Pancreas (tissue), 10 donors: Measurements from ENCODE around the gene ADAMTS15. TPM values are rescaled to one million over a fixed set of nuclear protein-coding genes. Genes with fewer than 3 reads are reported as not detected.

Experiments used
- ATAC-seq, 4 donors: fragments of 200-7000 bp; cut with Tn5 transposase; one replicate each; pipeline versions ENCODE4 v1.8.0 to v1.9.1; 2020; ENCODE audit warnings: mild to moderate bottlenecking in 4 of 4, moderate library complexity in 4 of 4
- DNase-seq, 6 donors: peaks; one replicate each; pipeline ENCODE4 v3.0.0-alpha.2; 2020
- FAIRE-seq: peaks from 2 replicates; lab custom pipeline; 2012; peaks lifted over from hg19 to GRCh38; lab: Jason Lieb, UNC
- H3K27ac ChIP-seq, 4 donors: fragments of 200-600 bp; sonication (generic); 1 replicate in 3 of 4; 2 replicates in 1 of 4; pipeline versions ENCODE4 v1.5.0 to v1.8.0; 2020
- H3K27me3 ChIP-seq, 4 donors: fragments of 200-600 bp; one replicate each; pipeline ENCODE4 v1.8.0; 2021
- H3K36me3 ChIP-seq, 3 donors: fragments of 200-600 bp; sonication (generic) in 1 of 3; one replicate each; pipeline versions ENCODE4 v1.5.0 to v1.8.0; 2020 to 2021
- H3K4me1 ChIP-seq, 3 donors: fragments of 200-600 bp; one replicate each; pipeline ENCODE4 v1.8.0; 2021
- H3K4me3 ChIP-seq, 4 donors: fragments of 200-600 bp; sonication (generic) in 2 of 4; one replicate each; pipeline versions ENCODE4 v1.5.0 to v1.8.0; 2020 to 2021
- H3K9me3 ChIP-seq, 4 donors: fragments of 200-600 bp; one replicate each; pipeline ENCODE4 v1.8.0; 2021
- WGBS, 2 donors: extraction: QIAGEN DNeasy Blood & Tissue Kit; methylation state at CpG; one replicate each; pipeline ENCODE4 v1.1.7; 2013; 5-methylcytosine and 5-hydroxymethylcytosine counted together
- intact Hi-C, 3 donors: fragments of 100-400 bp; cut with DNase I; formaldehyde crosslinking; loops; one replicate each; pipeline versions ENCODE4 v1.11.1 to v1.14.2; 2022
- polyA plus RNA-seq, 2 donors: library from polyadenylated mRNA; stranded (reverse); fragments of 200-250 nt; gene quantifications; one replicate each; pipeline ENCODE4 v1.2.3, GENCODE V29; 2013
- total RNA-seq, 6 donors: library from RNA; stranded (reverse); fragmentation: NEBNext Ultra II Directional in 4 of 6; extraction: Animal tissue kit (Norgen Biotek cat#: 25700) in 4 of 6; gene quantifications; one replicate each; pipeline versions ENCODE4 v1.2.1 to v1.2.4, GENCODE V29; 2021 to 2023
- TF ChIP-seq, protein P1 (sequence below), 4 donors: fragments of 200-600 bp; sonication (generic) in 3 of 4; IDR thresholded peaks; one replicate each; pipeline versions ENCODE4 v1.5.0 to v1.8.0; 2021; ENCODE audit warnings: antibody characterized with exemption in 4 of 4
- donor health status: healthy with polysubstance abuse.
- donor health status: DM: no; HTN: no; CAD: no; lungs with moderate emphysema.
- donor health status: DM: no; HTN: no; CAD: no.
- donor health status: control.
- donor health status: control.
- donor health status: Bipolar disorder and iron deficiency.
- donor health status: DM: yes; HTN: yes; CAD: no.
- donor health status: DM: no; HTN: no; CAD: no.
- donor health status: DM: no; HTN: no; CAD: no.
- donor health status: DM: yes; HTN: yes; CAD: no.

Gene ADAMTS15
- total and polyA plus RNA-seq, 8 donors: 0.14 to 1.2 (median 0.78) TPM

DNA sequence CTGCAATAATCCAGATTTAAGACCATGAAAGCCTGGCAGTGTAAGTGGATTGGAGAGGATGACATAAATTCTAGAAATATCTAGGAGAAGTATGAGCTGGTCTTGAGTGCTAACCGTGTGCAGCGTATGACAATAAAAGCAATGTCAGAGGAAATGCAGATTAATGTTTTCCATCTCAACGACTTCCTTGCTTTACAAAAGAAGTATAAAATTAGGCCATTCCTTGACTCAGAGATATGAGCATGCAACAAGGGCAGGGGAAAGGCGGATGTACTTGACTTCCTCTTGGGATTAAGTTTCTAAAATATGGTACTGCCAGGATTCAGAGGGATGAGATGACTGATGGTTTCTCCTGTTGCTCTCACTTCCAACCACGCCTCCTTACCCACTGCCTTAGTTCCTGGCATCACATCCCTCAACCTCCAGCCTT, 32.3 kb downstream of the ADAMTS15 start:
- H3K36me3 ChIP-seq: no peaks in the 10 kb centered on the region
- no peaks in the 10 kb centered on the region for H3K27me3 ChIP-seq
- H3K4me3 ChIP-seq: no peak overlapping the region
- FAIRE-seq: no peak
- DNase-seq: no peak
- no peaks in the 10 kb centered on the region for H3K9me3 ChIP-seq
- TF ChIP-seq, protein P1, sequence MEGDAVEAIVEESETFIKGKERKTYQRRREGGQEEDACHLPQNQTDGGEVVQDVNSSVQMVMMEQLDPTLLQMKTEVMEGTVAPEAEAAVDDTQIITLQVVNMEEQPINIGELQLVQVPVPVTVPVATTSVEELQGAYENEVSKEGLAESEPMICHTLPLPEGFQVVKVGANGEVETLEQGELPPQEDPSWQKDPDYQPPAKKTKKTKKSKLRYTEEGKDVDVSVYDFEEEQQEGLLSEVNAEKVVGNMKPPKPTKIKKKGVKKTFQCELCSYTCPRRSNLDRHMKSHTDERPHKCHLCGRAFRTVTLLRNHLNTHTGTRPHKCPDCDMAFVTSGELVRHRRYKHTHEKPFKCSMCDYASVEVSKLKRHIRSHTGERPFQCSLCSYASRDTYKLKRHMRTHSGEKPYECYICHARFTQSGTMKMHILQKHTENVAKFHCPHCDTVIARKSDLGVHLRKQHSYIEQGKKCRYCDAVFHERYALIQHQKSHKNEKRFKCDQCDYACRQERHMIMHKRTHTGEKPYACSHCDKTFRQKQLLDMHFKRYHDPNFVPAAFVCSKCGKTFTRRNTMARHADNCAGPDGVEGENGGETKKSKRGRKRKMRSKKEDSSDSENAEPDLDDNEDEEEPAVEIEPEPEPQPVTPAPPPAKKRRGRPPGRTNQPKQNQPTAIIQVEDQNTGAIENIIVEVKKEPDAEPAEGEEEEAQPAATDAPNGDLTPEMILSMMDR (IDR thresholded peaks at IDR 0.05): no peak
- WGBS, 2 donors: 74 to 84% methylated on average over 5 of the region's 5 CpGs
- no peak overlapping the region for H3K27ac ChIP-seq
- intact Hi-C loops: no loop called here
- no peaks in the 10 kb centered on the region for H3K4me1 ChIP-seq
- no peak for ATAC-seq

DNA sequence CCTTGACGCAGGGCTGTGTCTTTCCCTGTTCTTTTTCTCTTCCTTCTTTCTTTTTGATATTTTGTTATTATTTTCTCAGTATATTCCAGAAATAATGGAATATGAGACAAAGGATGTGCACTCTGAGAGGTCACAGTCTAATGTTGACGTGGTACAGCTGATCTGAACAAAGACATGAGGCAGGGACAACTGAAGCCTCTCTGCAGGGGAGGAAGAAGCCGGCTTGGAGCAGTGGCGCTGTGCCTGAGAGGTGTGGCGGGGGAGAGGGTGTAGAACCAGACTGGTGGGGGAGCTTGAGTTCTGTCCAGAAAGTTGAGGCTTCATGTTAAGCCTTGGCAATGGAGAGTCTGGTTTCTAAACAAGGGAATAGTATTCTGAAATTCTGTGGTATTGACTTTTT, 34.7 kb downstream of the ADAMTS15 start:
- Histone ChIP-seq H3K36me3 (no peaks in the 10 kb centered on the region), H3K4me1 (no peaks in the 10 kb centered on the region), H3K9me3 (no peaks in the 10 kb centered on the region), H3K4me3 (no peak overlapping the region), H3K27ac (no peak overlapping the region), H3K27me3 (no peaks in the 10 kb centered on the region)
- TF ChIP-seq, protein P1 (IDR thresholded peaks at IDR 0.05): no peak
- intact Hi-C loops: no loop called here
- no peak for FAIRE-seq
- DNase-seq: no peak
- WGBS, 2 donors: 85 to 86% methylated on average over 5 of the region's 5 CpGs
- no peak for ATAC-seq

DNA sequence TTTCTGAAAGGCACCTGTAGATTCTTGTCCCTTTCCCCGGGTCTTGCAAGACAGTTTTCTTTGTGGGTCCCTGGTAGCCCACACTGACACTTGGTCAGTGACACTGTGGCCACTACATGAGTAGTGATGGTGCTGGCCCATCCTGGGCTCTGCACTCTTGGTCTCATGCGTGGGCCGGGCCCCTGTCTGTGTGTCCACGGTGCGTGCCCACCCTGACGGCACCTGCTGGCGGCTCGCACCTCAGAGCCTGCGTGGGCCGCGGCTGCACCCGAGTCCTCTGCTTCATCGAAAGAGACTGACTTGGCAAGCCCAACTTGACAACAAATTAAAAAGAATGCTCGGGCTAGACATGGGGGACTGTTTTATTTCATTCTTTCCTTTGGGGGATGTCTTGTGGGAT, 37.5 kb downstream of the ADAMTS15 start:
- Histone ChIP-seq H3K9me3 (no peaks in the 10 kb centered on the region), H3K36me3 (no peaks in the 10 kb centered on the region), H3K4me3 (no peak overlapping the region), H3K27ac (no peak overlapping the region), H3K4me1 (no peaks in the 10 kb centered on the region), H3K27me3 (no peaks in the 10 kb centered on the region)
- WGBS, 2 donors: 90 to 91% methylated on average over 14 of the region's 14 CpGs
- intact Hi-C loops: no loop called here
- ATAC-seq: no peak
- FAIRE-seq: no peak
- DNase-seq: no peak
- TF ChIP-seq, protein P1 (IDR thresholded peaks at IDR 0.05): no peak

DNA sequence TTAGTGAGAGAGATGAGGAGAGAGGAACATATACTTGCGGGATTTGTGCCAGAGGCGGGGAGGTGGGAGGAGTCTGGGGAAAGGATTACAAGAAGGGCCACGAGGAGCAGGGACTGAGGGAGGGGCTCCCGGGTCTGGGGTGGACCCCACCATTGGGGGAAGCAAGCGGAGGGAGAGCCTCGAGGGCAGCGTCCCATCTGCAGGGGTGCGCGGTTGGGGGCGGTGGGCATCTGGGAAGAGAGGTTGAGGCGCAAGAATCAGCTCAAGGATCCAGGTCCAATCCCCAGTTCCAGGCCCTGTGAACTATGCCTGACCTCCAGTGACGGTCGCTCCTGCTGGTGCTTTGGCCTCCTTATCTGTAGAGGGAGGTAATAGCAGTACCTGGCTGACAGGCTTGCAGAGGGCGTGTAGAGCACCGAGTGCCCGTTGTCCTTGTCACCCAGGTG, 38.0 kb downstream of the ADAMTS15 start:
- WGBS, 2 donors: 75 to 77% methylated on average over 16 of the region's 16 CpGs

More for the DNA sequence above, 38.0 kb downstream of the ADAMTS15 start:
- intact Hi-C loops: no loop called here
- DNase-seq (no peak), FAIRE-seq (no peak), ATAC-seq (peak in 1 of 4 donors; percentile 29)
- Histone ChIP-seq H3K36me3 (no peaks in the 10 kb centered on the region), H3K27me3 (no peaks in the 10 kb centered on the region), H3K27ac (no peak overlapping the region), H3K9me3 (no peaks in the 10 kb centered on the region), H3K4me3 (no peak overlapping the region), H3K4me1 (no peaks in the 10 kb centered on the region)
- TF ChIP-seq, protein P1 (IDR thresholded peaks at IDR 0.05): no peak
